Erythroblast (primary cell): ENCODE data around the gene NSD1.

ENCODE experiments used
- DNase-seq, 2 experiments: peaks; one replicate each; lab custom pipeline; 2025; lab: John Stamatoyannopoulos, UW
- GATA1 ChIP-seq: IDR thresholded peaks from 2 replicates; pipeline ENCODE4 v1.6.1; 2011; ENCODE audit warnings: low read depth, mild to moderate bottlenecking, control low read depth, low read length, moderate library complexity
- POLR2A ChIP-seq: IDR thresholded peaks from 2 replicates; pipeline ENCODE4 v1.6.1; 2011; ENCODE audit warnings: mild to moderate bottlenecking, low read length

The NSD1 gene

DNA sequence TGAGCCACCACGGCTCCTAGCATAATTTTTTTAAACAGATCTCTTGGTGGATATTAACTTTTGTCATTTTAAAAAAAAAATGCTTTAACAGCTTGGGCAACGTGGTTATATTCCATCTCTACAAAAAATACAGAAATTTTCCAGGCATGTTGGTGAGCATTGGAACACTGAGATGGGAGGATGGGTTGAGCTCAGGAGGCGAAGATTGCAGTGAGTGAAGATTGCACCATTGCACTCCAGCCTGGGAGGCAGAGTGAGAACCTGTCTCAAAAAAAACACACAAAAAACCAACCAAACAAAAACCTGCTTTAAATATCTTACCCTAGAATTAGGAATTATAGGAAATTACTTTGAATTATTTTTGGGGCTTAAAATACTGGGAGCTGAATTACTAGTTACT is 55.2 kb downstream of the NSD1 start:
- DNase-seq: no peak
- TF ChIP-seq GATA1 (no peak), POLR2A (no peak)

DNA sequence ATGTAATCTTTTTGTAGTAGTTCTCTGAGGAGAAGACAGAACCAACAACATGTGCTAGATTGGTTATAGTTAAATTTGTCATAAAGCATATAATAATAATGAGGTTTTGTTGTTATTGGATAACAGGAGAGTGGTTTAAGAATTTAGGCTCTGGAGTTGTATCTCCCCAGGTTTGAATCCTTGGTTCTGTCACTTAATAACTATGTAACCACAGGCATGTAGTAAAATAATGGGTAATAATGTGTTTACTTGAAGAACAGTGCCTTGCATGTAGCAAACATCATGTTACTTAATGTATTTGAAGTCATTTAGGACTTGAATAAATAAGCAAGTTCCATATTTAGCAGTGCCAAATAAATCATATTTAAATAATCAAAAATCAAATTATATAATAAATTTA is 55.8 kb downstream of the NSD1 start:
- no peak for DNase-seq
- TF ChIP-seq POLR2A (no peak), GATA1 (no peak)

GRCh38 chr5:177189965-177190364 is 56.4 kb downstream of the NSD1 start:
- DNase-seq: no peak
- TF ChIP-seq POLR2A: no peak
- TF ChIP-seq GATA1: no peak

GRCh38 chr5:177194268-177194667 is 60.7 kb downstream of the NSD1 start:
- DNase-seq: no peak

GRCh38 chr5:177195307-177195952 is 61.9 kb downstream of the NSD1 start:
- DNase-seq: no peak
- no peak for TF ChIP-seq POLR2A
- TF ChIP-seq GATA1: no peak

More at GRCh38 chr5:177194268-177194667, 60.7 kb downstream of the NSD1 start:
- TF ChIP-seq POLR2A (no peak), GATA1 (no peak)

DNA sequence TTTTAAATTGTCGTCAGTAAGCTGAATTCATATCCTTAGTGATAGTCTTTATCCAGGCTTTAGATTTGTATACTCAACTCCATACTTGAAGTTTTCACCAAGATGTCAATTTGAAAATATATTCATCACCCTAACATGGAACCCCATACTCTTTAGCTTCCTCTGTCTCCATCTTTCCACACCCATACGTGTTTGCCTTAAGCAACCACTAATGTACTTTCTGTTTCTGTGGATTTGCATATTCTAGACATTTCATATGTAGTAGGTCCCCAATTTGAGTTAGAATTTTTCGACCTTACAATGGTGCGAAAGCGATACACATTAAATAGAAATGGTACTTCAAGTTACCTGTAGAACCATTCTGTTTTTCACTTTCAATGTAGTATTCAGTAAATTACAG is 65.2 kb downstream of the NSD1 start:
- peak in 1 of 2 experiments; percentile 23 for DNase-seq
- TF ChIP-seq GATA1 (no peak), POLR2A (no peak)

DNA sequence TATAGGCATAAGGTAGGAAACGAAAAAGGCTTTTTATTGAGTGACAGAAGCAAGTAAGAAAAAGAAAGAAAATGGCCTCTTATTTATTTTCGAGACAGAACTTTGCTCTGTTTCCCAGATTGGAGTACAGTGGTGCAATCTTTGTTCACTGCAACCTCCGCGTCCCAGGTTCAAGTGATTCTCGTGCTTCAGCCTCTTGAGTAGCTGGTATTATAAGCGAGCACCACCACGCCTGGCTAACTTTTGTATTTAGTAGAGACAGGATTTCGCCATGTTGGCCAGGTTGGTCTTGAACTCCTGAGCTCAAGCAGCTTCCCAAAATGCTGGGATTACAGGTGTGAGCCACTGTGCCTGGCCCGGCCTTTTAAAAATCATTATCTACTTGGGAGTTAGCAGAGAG is 70.7 kb downstream of the NSD1 start:
- TF ChIP-seq POLR2A (no peak), GATA1 (no peak)
- no peak for DNase-seq

DNA sequence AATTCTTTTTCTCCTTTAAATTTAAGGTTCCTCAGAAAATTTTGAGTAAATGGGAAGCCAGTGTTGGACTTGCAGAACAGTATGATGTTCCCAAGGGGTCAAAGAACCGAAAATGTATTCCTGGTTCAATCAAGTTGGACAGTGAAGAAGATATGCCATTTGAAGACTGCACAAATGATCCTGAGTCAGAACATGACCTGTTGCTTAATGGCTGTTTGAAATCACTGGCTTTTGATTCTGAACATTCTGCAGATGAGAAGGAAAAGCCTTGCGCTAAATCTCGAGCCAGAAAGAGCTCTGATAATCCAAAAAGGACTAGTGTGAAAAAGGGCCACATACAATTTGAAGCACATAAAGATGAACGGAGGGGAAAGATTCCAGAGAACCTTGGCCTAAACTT is 76.0 kb downstream of the NSD1 start:
- no peak for DNase-seq
- no peak for TF ChIP-seq GATA1
- no peak for TF ChIP-seq POLR2A

DNA sequence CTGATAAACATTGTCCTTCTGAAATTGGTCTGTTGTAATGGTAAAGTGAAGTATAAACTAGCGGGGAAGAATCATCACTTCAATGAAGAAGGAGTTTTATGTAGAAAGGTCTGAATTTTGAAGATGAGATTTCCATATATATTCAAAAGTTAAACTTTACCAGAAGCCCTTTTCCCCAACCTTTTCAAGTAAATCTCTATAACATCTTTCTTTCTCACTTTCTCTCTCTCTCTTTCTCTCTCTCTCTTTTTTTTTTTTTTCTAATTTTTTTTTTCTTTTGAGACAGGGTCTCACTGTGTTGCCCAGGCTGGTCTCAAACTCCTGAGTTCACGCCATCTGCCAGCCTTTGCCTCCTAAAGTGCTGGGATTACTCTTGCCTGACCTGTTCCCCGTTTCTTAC is 78.7 kb downstream of the NSD1 start:
- no peak for TF ChIP-seq POLR2A
- TF ChIP-seq GATA1: no peak
- no peak for DNase-seq

DNA sequence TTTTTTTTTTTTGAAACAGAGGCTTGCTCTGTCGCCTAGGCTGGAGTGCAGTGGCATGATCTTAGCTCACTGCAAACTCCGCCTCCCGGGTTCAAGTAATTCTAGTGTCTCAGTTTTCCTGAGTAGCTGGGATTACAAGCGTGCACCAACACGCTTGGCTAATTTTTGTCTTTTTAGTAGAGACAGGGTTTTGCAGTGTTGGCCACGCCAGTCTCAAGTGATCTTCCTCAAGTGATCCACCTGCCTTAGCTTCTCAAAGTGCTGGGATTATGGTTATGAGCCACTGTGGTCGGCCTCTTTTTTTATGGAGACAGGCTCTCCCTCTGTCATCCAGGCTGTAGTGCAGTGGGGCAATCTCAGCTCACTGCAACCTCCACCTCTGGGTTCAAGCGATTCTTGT is 87.0 kb downstream of the NSD1 start:
- TF ChIP-seq POLR2A: no peak
- no peak for TF ChIP-seq GATA1
- no peak for DNase-seq

DNA sequence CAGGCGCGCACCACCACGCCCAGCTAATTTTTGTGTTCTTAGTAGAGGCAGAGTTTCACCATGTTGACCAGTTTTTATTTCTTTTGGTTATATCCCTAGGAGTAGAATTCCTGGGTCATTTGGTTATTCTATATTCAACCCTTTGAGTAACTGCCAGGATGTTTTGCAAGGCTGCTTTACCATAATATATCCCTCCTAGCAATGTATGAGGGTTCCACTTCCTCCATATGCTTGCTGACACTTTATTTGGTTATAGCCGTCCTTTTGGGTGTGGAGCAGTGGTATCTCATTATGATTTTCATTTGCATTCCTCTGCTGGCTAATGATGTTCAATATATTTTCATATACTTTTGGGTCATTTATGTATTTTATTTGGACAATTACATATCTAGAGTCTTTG is 88.7 kb downstream of the NSD1 start:
- TF ChIP-seq POLR2A: no peak
- TF ChIP-seq GATA1: no peak

GRCh38 chr5:177225798-177226197 is 92.2 kb downstream of the NSD1 start:
- TF ChIP-seq GATA1 (no peak), POLR2A (no peak)
- DNase-seq: no peak

More for the DNA sequence above, 88.7 kb downstream of the NSD1 start:
- no peak for DNase-seq

- TF ChIP-seq POLR2A (no peak), GATA1 (no peak)
- no peak for DNase-seq
These were observed 93.3 kb downstream of the NSD1 start for GRCh38 chr5:177226860-177227259.

DNA sequence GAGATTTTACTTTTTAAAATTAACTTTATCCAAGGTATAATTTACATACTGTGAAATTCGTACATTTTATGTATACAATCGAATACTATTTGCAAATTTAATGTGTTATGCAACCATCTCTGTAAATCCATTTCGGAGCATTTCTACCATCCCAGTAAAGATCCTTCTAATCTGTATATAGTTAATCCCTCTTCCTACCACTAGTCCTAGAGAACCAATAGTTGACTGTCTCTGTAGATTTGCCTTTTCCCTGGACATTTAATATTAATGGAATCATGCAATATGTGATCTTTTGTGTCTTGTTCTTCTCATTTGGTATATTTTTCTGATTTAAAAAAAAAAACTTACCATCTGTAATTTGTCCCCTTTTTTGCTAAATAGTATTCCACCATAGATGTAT is 95.2 kb downstream of the NSD1 start:
- no peak for TF ChIP-seq GATA1
- DNase-seq: no peak

- TF ChIP-seq GATA1 (no peak), POLR2A (no peak)
- DNase-seq: no peak
These were observed 97.1 kb downstream of the NSD1 start for GRCh38 chr5:177230660-177231059.
